ENCODE results near the gene H1-8. TPM values are rescaled to one million over a fixed set of nuclear protein-coding genes. Genes with fewer than 3 reads are reported as not detected.

H1-8 gene
- total and polyA plus RNA-seq, 8 donors: not detected

- DNase-seq: no peak
- WGBS, 5 donors: 83 to 91% (median 86%) methylated on average over 5 of the region's 5 CpGs
- no peak overlapping the region for H3K27ac ChIP-seq
- intact Hi-C loops (cut with DNase I; ENCODE audit: low total_unique reads): no loop called here
- peaks cover 26 to 98% (median 94%) of the 10 kb centered on the region in 4 donors for H3K36me3 ChIP-seq
- TF ChIP-seq EP300 (IDR thresholded peaks at IDR 0.05): no peak
- no peak for TF ChIP-seq POLR2A (IDR thresholded peaks at IDR 0.05)
- TF ChIP-seq CTCF (IDR thresholded peaks at IDR 0.05): no peak
- no peak for TF ChIP-seq POLR2AphosphoS5 (IDR thresholded peaks at IDR 0.05)
- H3K4me3 ChIP-seq: no peak overlapping the region
- no peaks in the 10 kb centered on the region for H3K27me3 ChIP-seq
- no peaks in the 10 kb centered on the region for H3K4me1 ChIP-seq
- no peaks in the 10 kb centered on the region for H3K9me3 ChIP-seq
Observed at GRCh38 chr3:129504471-129505100, 38.4 kb upstream of the H1-8 start.

GRCh38 chr3:129505341-129505740 is 37.6 kb upstream of the H1-8 start:
- no peak overlapping the region for H3K4me3 ChIP-seq
- no peaks in the 10 kb centered on the region for H3K9me3 ChIP-seq
- DNase-seq: no peak
- no peaks in the 10 kb centered on the region for H3K27me3 ChIP-seq
- WGBS, 5 donors: 85 to 94% (median 87%) methylated on average over 6 of the region's 6 CpGs
- intact Hi-C loops (cut with DNase I; ENCODE audit: low total_unique reads): no loop called here
- H3K27ac ChIP-seq: no peak overlapping the region
- peaks cover 23 to 98% (median 95%) of the 10 kb centered on the region in 4 donors for H3K36me3 ChIP-seq
- TF ChIP-seq EP300 (IDR thresholded peaks at IDR 0.05) (no peak), POLR2A (IDR thresholded peaks at IDR 0.05) (no peak), POLR2AphosphoS5 (IDR thresholded peaks at IDR 0.05) (no peak), CTCF (IDR thresholded peaks at IDR 0.05) (no peak)
- H3K4me1 ChIP-seq: no peaks in the 10 kb centered on the region

GRCh38 chr3:129506231-129506742 is 36.7 kb upstream of the H1-8 start:
- Histone ChIP-seq H3K4me1 (no peaks in the 10 kb centered on the region), H3K27me3 (no peaks in the 10 kb centered on the region), H3K36me3 (peaks cover 22 to 96% (median 94%) of the 10 kb centered on the region in 4 donors), H3K9me3 (no peaks in the 10 kb centered on the region), H3K4me3 (no peak overlapping the region), H3K27ac (no peak overlapping the region)
- no peak for DNase-seq
- TF ChIP-seq POLR2A (IDR thresholded peaks at IDR 0.05) (no peak), POLR2AphosphoS5 (IDR thresholded peaks at IDR 0.05) (no peak), EP300 (IDR thresholded peaks at IDR 0.05) (no peak), CTCF (IDR thresholded peaks at IDR 0.05) (no peak)
- intact Hi-C loops (cut with DNase I; ENCODE audit: low total_unique reads): no loop called here
- WGBS, 5 donors: 79 to 84% (median 81%) methylated on average over 9 of the region's 9 CpGs

GRCh38 chr3:129507181-129507831 is 35.7 kb upstream of the H1-8 start:
- peaks cover 22 to 98% (median 93%) of the 10 kb centered on the region in 4 donors for H3K36me3 ChIP-seq
- H3K27ac ChIP-seq: no peak overlapping the region
- no peaks in the 10 kb centered on the region for H3K9me3 ChIP-seq
- 72 to 79% (median 77%) methylated on average over 7 to 9 of the region's 9 CpGs for WGBS, 5 donors
- no peaks in the 10 kb centered on the region for H3K4me1 ChIP-seq
- TF ChIP-seq POLR2A (IDR thresholded peaks at IDR 0.05) (no peak), CTCF (IDR thresholded peaks at IDR 0.05) (no peak), EP300 (IDR thresholded peaks at IDR 0.05) (no peak), POLR2AphosphoS5 (IDR thresholded peaks at IDR 0.05) (no peak)
- H3K27me3 ChIP-seq: no peaks in the 10 kb centered on the region
- H3K4me3 ChIP-seq: no peak overlapping the region
- intact Hi-C loops (cut with DNase I; ENCODE audit: low total_unique reads): no loop called here
- no peak for DNase-seq
